Thoracic aorta (tissue), 2 donors: ENCODE measurements around the gene MPPED1. TPM values are rescaled to one million over a fixed set of nuclear protein-coding genes. Genes with fewer than 3 reads are reported as not detected.

Source experiments
- ATAC-seq: fragments of 150-250 bp; one replicate; pipeline ENCODE4 v1.8.0; 2017; ENCODE audit warnings: low read depth; ENCODE audit not compliant: insufficient number of reproducible peaks, low FRiP score
- DNase-seq: peaks from one replicate; pipeline ENCODE4 v3.0.0-alpha.2; 2020; ENCODE audit warnings: low spot score
- H3K27ac ChIP-seq, 2 donors: fragments of 200-600 bp; sonication (generic); 1 replicate in 1 of 2; 2 replicates in 1 of 2; pipeline ENCODE4 v1.5.1; 2016; ENCODE audit warnings: mild to moderate bottlenecking in 2 of 2, moderate library complexity in 2 of 2
- H3K27me3 ChIP-seq: fragments of 200-600 bp; sonication (generic); replicated peaks from 2 replicates; pipeline ENCODE4 v1.6.0; 2016; ENCODE audit warnings: mild to moderate bottlenecking; ENCODE audit not compliant: insufficient read depth
- H3K36me3 ChIP-seq: fragments of 200-600 bp; sonication (generic); one replicate; pipeline ENCODE4 v1.5.1; 2016
- H3K4me1 ChIP-seq, 2 donors: fragments of 200-600 bp; sonication (generic); 1 replicate in 1 of 2; 2 replicates in 1 of 2; pipeline versions ENCODE4 v1.5.1 to v1.6.0; 2016; ENCODE audit warnings: low read depth in 2 of 2, mild to moderate bottlenecking in 1 of 2; ENCODE audit not compliant: control insufficient read depth in 1 of 2
- H3K4me3 ChIP-seq: fragments of 200-600 bp; sonication (generic); 2 replicates; pipeline ENCODE4 v1.5.1; 2016; ENCODE audit warnings: mild to moderate bottlenecking
- H3K9me3 ChIP-seq: fragments of 200-600 bp; sonication (generic); 2 replicates; pipeline ENCODE4 v1.5.1; 2016
- total RNA-seq, 2 donors: library from RNA; depleted of rRNA; stranded (reverse); fragments of >200 nt; gene quantifications; one replicate each; pipeline versions ENCODE4 v1.1.0 to v1.2.3, GENCODE V29; 2016
- TF ChIP-seq, protein P1 (sequence below): fragments of 200-600 bp; sonication (generic); IDR thresholded peaks from one replicate; pipeline ENCODE4 v1.5.1; 2019; ENCODE audit warnings: antibody characterized with exemption

MPPED1 gene
- total RNA-seq, 2 donors from 2014 or later = not detected

- DNase-seq (no peak), ATAC-seq (no peak)
- Histone ChIP-seq H3K4me1 (no peaks in the 10 kb centered on the region), H3K27ac (no peak overlapping the region), H3K4me3 (no peak overlapping the region), H3K27me3 (no peaks in the 10 kb centered on the region), H3K36me3 (no peaks in the 10 kb centered on the region), H3K9me3 (peaks cover 5% of the 10 kb centered on the region)
- TF ChIP-seq, protein P1, sequence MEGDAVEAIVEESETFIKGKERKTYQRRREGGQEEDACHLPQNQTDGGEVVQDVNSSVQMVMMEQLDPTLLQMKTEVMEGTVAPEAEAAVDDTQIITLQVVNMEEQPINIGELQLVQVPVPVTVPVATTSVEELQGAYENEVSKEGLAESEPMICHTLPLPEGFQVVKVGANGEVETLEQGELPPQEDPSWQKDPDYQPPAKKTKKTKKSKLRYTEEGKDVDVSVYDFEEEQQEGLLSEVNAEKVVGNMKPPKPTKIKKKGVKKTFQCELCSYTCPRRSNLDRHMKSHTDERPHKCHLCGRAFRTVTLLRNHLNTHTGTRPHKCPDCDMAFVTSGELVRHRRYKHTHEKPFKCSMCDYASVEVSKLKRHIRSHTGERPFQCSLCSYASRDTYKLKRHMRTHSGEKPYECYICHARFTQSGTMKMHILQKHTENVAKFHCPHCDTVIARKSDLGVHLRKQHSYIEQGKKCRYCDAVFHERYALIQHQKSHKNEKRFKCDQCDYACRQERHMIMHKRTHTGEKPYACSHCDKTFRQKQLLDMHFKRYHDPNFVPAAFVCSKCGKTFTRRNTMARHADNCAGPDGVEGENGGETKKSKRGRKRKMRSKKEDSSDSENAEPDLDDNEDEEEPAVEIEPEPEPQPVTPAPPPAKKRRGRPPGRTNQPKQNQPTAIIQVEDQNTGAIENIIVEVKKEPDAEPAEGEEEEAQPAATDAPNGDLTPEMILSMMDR = no peak
These were observed 125.3 kb downstream of the MPPED1 start for GRCh38 chr22:43537019-43537585.

GRCh38 chr22:43539572-43540528 is 128.0 kb downstream of the MPPED1 start:
- TF ChIP-seq, protein P1 = no peak
- DNase-seq = no peak

GRCh38 chr22:43540529-43540923 is 128.7 kb downstream of the MPPED1 start:
- H3K27ac ChIP-seq = no peak overlapping the region
- no peaks in the 10 kb centered on the region for H3K4me1 ChIP-seq
- TF ChIP-seq, protein P1 = no peak
- no peak for DNase-seq
- H3K27me3 ChIP-seq = no peaks in the 10 kb centered on the region
- peaks cover 5% of the 10 kb centered on the region for H3K9me3 ChIP-seq
- ATAC-seq = no peak
- no peak overlapping the region for H3K4me3 ChIP-seq
- no peaks in the 10 kb centered on the region for H3K36me3 ChIP-seq

More at GRCh38 chr22:43539572-43540528, 128.0 kb downstream of the MPPED1 start:
- ATAC-seq = no peak
- no peak overlapping the region for H3K4me3 ChIP-seq
- H3K27me3 ChIP-seq = no peaks in the 10 kb centered on the region
- H3K4me1 ChIP-seq = no peaks in the 10 kb centered on the region
- H3K27ac ChIP-seq = no peak overlapping the region
- peaks cover 5% of the 10 kb centered on the region for H3K9me3 ChIP-seq
- no peaks in the 10 kb centered on the region for H3K36me3 ChIP-seq

DNA sequence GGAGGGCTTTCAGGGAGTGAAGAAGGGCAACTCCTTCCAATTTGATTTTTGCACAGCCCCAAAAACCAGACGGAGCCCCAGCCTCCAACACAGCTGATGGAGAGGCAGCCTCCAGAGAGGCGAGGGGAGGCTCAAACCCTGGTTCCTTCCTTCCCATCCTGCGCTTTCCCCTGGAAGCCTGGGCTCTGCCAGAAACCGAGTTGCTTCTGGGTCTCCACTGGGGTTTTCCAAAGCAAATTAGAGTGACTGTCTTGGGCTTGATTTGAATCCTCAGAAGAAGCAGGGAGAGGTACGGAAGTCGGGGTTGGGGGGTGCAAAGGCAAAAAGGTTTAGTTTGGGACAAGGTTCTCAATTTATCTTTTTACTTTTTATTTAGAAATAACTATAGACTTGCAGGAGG is 129.2 kb downstream of the MPPED1 start:
- Histone ChIP-seq H3K27me3 (no peaks in the 10 kb centered on the region), H3K4me3 (no peak overlapping the region), H3K4me1 (no peaks in the 10 kb centered on the region), H3K36me3 (no peaks in the 10 kb centered on the region), H3K9me3 (peaks cover 5% of the 10 kb centered on the region), H3K27ac (no peak overlapping the region)
- ATAC-seq = no peak
- TF ChIP-seq, protein P1 = no peak
- DNase-seq = no peak
